ENCODE results near the gene PLXNA2. TPM values are rescaled to one million over a fixed set of nuclear protein-coding genes. Genes with fewer than 3 reads are reported as not detected.

PLXNA2 gene
- total and polyA plus RNA-seq, 2 of the 8 experiments (the other 6 are each of a cell fraction or from before 2014, with no cell fraction given) = 0.33 to 1.5 TPM

GRCh38 chr1:208135354-208135753, 108.8 kb downstream of the PLXNA2 start:
- Histone ChIP-seq H3K27ac (ENCODE audit: low read depth, low read length) (no peak overlapping the region), H3K23ac (ENCODE audit: insufficient read length) (no peak overlapping the region), H2AK5ac (ENCODE audit: low read depth, low read length) (no peak overlapping the region), H2BK5ac (ENCODE audit: low read depth, low read length) (no peak overlapping the region), H2BK120ac (replicated peaks; ENCODE audit: low read depth, low read length) (no peak overlapping the region), H2BK15ac (ENCODE audit: low read length) (no peak overlapping the region), H2BK12ac (ENCODE audit: low read depth, low read length) (no peak overlapping the region), H3K14ac (ENCODE audit: insufficient read length) (no peak overlapping the region), H4K91ac (replicated peaks; ENCODE audit: insufficient read length, low read length) (no peak overlapping the region), H3K9ac (replicated peaks in 1 of 4; ENCODE audit: extremely low read depth in 1 of 4, low read depth in 3 of 4, low read length in 3 of 4) (no peak overlapping the region), H4K5ac (ENCODE audit: insufficient read length, low read depth, low read length) (no peak overlapping the region), H3K4ac (replicated peaks; ENCODE audit: insufficient read length, low read depth, low read length) (no peak overlapping the region), H2BK20ac (ENCODE audit: low read length) (no peak overlapping the region), H3K23me2 (ENCODE audit: low read depth, low read length) (no peaks in the 10 kb centered on the region), H4K20me1 (replicated peaks in 1 of 2; ENCODE audit: control insufficient read depth in 1 of 2, insufficient read depth in 2 of 2, low read length in 2 of 2) (no peaks in the 10 kb centered on the region), H3K18ac (ENCODE audit: extremely low read depth, low read length) (no peak overlapping the region), H3K79me2 (ENCODE audit: control insufficient read depth in 1 of 2, insufficient read depth in 2 of 2, low read length in 2 of 2) (no peaks in the 10 kb centered on the region), H3K56ac (replicated peaks; ENCODE audit: insufficient read length, low read depth, low read length) (no peak overlapping the region), H3K4me2 (ENCODE audit: insufficient read depth in 1 of 2, low read depth in 2 of 2, low read length in 2 of 2) (no peak overlapping the region), H3K4me3 (ENCODE audit: extremely low read depth in 1 of 4, insufficient read depth in 2 of 4, low read depth in 3 of 4, low read length in 4 of 4) (no peak overlapping the region), H3K27me3 (replicated peaks in 1 of 4; ENCODE audit: control insufficient read depth in 3 of 4, extremely low read depth in 1 of 4, insufficient read depth in 3 of 4, low read length in 3 of 4) (peaks cover 0 to 10% (median 4%) of the 10 kb centered on the region in 4 experiments; a peak in 2 of 7 replicates), H2AFZ (ENCODE audit: low read length) (no peak overlapping the region), H3K4me1 (replicated peaks in 1 of 4; ENCODE audit: control insufficient read depth in 3 of 4, insufficient read depth in 4 of 4, low read length in 3 of 4) (peaks cover 7 to 16% (median 10%) of the 10 kb centered on the region in 4 experiments), H4K8ac (ENCODE audit: extremely low read depth, insufficient read depth, low read length) (no peak overlapping the region), H3K36me3 (ENCODE audit: control insufficient read depth in 2 of 4, insufficient read depth in 4 of 4, low read length in 3 of 4) (no peaks in the 10 kb centered on the region), H3K79me1 (ENCODE audit: low read depth, low read length) (no peaks in the 10 kb centered on the region), H3K9me3 (ENCODE audit: insufficient read depth in 2 of 2, low read depth in 1 of 2, low read length in 1 of 2) (no peaks in the 10 kb centered on the region)
- FAIRE-seq (no peak), DNase-seq (ENCODE audit: low read depth in 1 of 2, low spot score in 2 of 2) (no peak)
- POLR2A ChIA-PET (ENCODE audit: partially characterized antibody) = interaction anchor here (0.9 kb wide), 1 partner anchor 12 kb away, joined by 4 read pairs; no protein-coding TSS in a partner anchor
- TF ChIP-seq CBX5 (IDR thresholded peaks at IDR 0.05; ENCODE audit: low read depth, low read length) = no peak
- TF ChIP-seq CBX8 (IDR thresholded peaks at IDR 0.05; ENCODE audit: borderline replicate concordance, low read depth, low read length) = no peak
- no peak for TF ChIP-seq RBBP5 (IDR thresholded peaks at IDR 0.05; ENCODE audit: borderline replicate concordance, low read depth, low read length)
- TF ChIP-seq GTF2F1 (IDR thresholded peaks at IDR 0.05; ENCODE audit: borderline replicate concordance, low read depth, low read length) = no peak
- no peak for TF ChIP-seq FOSL1 (IDR thresholded peaks at IDR 0.05; ENCODE audit: insufficient read depth, low read depth, low read length)
- TF ChIP-seq TBP (IDR thresholded peaks at IDR 0.05; ENCODE audit: low read depth, low read length) = no peak
- TF ChIP-seq ATF3 (IDR thresholded peaks at IDR 0.05; ENCODE audit: insufficient read depth, low read depth, low read length) = no peak
- TF ChIP-seq GABPA (IDR thresholded peaks at IDR 0.05; ENCODE audit: borderline replicate concordance, insufficient read depth, low read length) = no peak
- TF ChIP-seq RXRA (IDR thresholded peaks at IDR 0.05; ENCODE audit: insufficient read depth, low read depth, low read length) = no peak
- WGBS, 2 experiments (ENCODE audit: extremely low coverage in 1 of 2, insufficient coverage in 1 of 2, insufficient read length in 1 of 2, insufficient replicate concordance in 2 of 2, low coverage in 1 of 2, low lambda C conversion rate in 2 of 2, missing lambda C conversion rate in 1 of 2) = 91% methylated on average over 2 of the region's 2 CpGs; no CpG with 5 or more reads in 1 of the 2 experiments
- CTCF ChIA-PET (ENCODE audit: partially characterized antibody) = interaction anchor here (0.9 to 2.7 kb wide), 12 partner anchors 8 to 114 kb away, joined by 3 to 11 read pairs (median 4); partner anchors contain the start of gene PLXNA2
